Smooth muscle cell (in vitro differentiated cells): ENCODE results near the gene BSX. TPM values are rescaled to one million over a fixed set of nuclear protein-coding genes. Genes with fewer than 3 reads are reported as not detected.

Experiments used
- DNase-seq: peaks from one replicate; lab custom pipeline; 2025; ENCODE audit not compliant: unreplicated experiment; lab: John Stamatoyannopoulos, UW
- H2AFZ ChIP-seq: fragments of 200-600 bp; sonication (generic); 2 replicates; pipeline ENCODE4 v1.6.0; 2016; ENCODE audit warnings: antibody characterized with exemption, low read depth, mild to moderate bottlenecking
- H3F3A ChIP-seq: fragments of 200-600 bp; sonication (generic); 2 replicates; pipeline ENCODE4 v1.6.0; 2017; ENCODE audit warnings: antibody characterized with exemption, low read depth
- H3K27ac ChIP-seq: fragments of 200-600 bp; sonication (generic); 2 replicates; pipeline ENCODE4 v1.5.1; 2016; ENCODE audit warnings: low read depth, mild to moderate bottlenecking
- H3K27me3 ChIP-seq: fragments of 200-600 bp; sonication (generic); 2 replicates; pipeline ENCODE4 v1.6.1; 2016; ENCODE audit warnings: low read depth, mild to moderate bottlenecking
- H3K36me3 ChIP-seq: fragments of 200-600 bp; sonication (generic); 2 replicates; pipeline ENCODE4 v1.5.1; 2016; ENCODE audit warnings: low read depth
- H3K4me1 ChIP-seq: fragments of 200-600 bp; sonication (generic); 2 replicates; pipeline ENCODE4 v1.5.1; 2016; ENCODE audit warnings: low read depth
- H3K4me2 ChIP-seq: fragments of 200-600 bp; sonication (generic); 2 replicates; pipeline ENCODE4 v1.6.0; 2016; ENCODE audit warnings: mild to moderate bottlenecking
- H3K4me3 ChIP-seq: fragments of 200-600 bp; sonication (generic); 2 replicates; pipeline ENCODE4 v1.5.1; 2016; ENCODE audit warnings: mild to moderate bottlenecking
- H3K79me2 ChIP-seq: fragments of 200-600 bp; sonication (generic); 2 replicates; pipeline ENCODE4 v1.6.0; 2016; ENCODE audit warnings: low read depth, mild to moderate bottlenecking
- H3K9ac ChIP-seq: fragments of 200-600 bp; sonication (generic); 2 replicates; pipeline ENCODE4 v1.6.0; 2016; ENCODE audit warnings: low read depth
- H3K9me3 ChIP-seq: fragments of 200-600 bp; sonication (generic); replicated peaks from 2 replicates; pipeline ENCODE4 v1.5.1; 2016; ENCODE audit warnings: low read depth
- H4K20me1 ChIP-seq: fragments of 200-600 bp; sonication (generic); 2 replicates; pipeline ENCODE4 v1.6.0; 2016; ENCODE audit warnings: low read depth
- WGBS: methylation state at CpG from one replicate; pipeline ENCODE4 v1.1.7; 2016; ENCODE audit warnings: low lambda C conversion rate; 5-methylcytosine and 5-hydroxymethylcytosine counted together
- polyA plus RNA-seq: library from polyadenylated mRNA; unstranded; fragments of >200 nt; fragmentation: Nextera tagmentation; extraction: Ambion mirVana; gene quantifications from 2 replicates; pipeline ENCODE4 v1.2.1, GENCODE V29; 2016
- total RNA-seq: library from RNA; depleted of rRNA; stranded (reverse); fragments of >200 nt; gene quantifications from 2 replicates; pipeline ENCODE4 v1.2.3, GENCODE V29; 2014
- TF ChIP-seq, protein P1 (sequence below): fragments of 200-600 bp; sonication (generic); IDR thresholded peaks from 2 replicates; pipeline ENCODE4 v1.5.1; 2017; ENCODE audit warnings: borderline replicate concordance, mild to moderate bottlenecking, antibody characterized with exemption; ENCODE audit not compliant: insufficient read depth, poor library complexity, severe bottlenecking

BSX gene
- total and polyA plus RNA-seq, 2 experiments from 2014 or later, result not detected

- Histone ChIP-seq H2AFZ (no peak overlapping the region), H3K4me1 (peaks cover 9% of the 10 kb centered on the region), H4K20me1 (no peaks in the 10 kb centered on the region), H3K4me2 (no peak overlapping the region), H3K79me2 (no peaks in the 10 kb centered on the region), H3K36me3 (no peaks in the 10 kb centered on the region), H3K27ac (no peak overlapping the region), H3K27me3 (peaks cover 100% of the 10 kb centered on the region), H3F3A (no peaks in the 10 kb centered on the region), H3K4me3 (no peak overlapping the region), H3K9ac (no peak overlapping the region), H3K9me3 (no peaks in the 10 kb centered on the region)
- TF ChIP-seq, protein P1, sequence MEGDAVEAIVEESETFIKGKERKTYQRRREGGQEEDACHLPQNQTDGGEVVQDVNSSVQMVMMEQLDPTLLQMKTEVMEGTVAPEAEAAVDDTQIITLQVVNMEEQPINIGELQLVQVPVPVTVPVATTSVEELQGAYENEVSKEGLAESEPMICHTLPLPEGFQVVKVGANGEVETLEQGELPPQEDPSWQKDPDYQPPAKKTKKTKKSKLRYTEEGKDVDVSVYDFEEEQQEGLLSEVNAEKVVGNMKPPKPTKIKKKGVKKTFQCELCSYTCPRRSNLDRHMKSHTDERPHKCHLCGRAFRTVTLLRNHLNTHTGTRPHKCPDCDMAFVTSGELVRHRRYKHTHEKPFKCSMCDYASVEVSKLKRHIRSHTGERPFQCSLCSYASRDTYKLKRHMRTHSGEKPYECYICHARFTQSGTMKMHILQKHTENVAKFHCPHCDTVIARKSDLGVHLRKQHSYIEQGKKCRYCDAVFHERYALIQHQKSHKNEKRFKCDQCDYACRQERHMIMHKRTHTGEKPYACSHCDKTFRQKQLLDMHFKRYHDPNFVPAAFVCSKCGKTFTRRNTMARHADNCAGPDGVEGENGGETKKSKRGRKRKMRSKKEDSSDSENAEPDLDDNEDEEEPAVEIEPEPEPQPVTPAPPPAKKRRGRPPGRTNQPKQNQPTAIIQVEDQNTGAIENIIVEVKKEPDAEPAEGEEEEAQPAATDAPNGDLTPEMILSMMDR, result no peak
- whole genome bisulfite sequencing, result 21% methylated on average over 7 of the region's 7 CpGs
- DNase-seq, result no peak
Measured at GRCh38 chr11:122978299-122978620, 3.4 kb downstream of the BSX start.

GRCh38 chr11:122977470-122978298 is 4.0 kb downstream of the BSX start:
- no peaks in the 10 kb centered on the region for H3F3A ChIP-seq
- H3K4me2 ChIP-seq, result peak overlapping the region; percentile 76
- TF ChIP-seq, protein P1, result no peak
- no peak overlapping the region for H2AFZ ChIP-seq
- no peak overlapping the region for H3K27ac ChIP-seq
- H3K79me2 ChIP-seq, result no peaks in the 10 kb centered on the region
- no peak overlapping the region for H3K9ac ChIP-seq
- H3K36me3 ChIP-seq, result no peaks in the 10 kb centered on the region
- no peaks in the 10 kb centered on the region for H3K9me3 ChIP-seq
- H3K4me3 ChIP-seq, result peak overlapping the region; percentile 17
- WGBS, result 7% methylated on average over 49 of the region's 50 CpGs
- peaks cover 9% of the 10 kb centered on the region for H3K4me1 ChIP-seq
- no peaks in the 10 kb centered on the region for H4K20me1 ChIP-seq
- peaks cover 100% of the 10 kb centered on the region for H3K27me3 ChIP-seq
- no peak for DNase-seq

- TF ChIP-seq, protein P1, result no peak
- WGBS, result under 1% methylated on average over 49 of the region's 50 CpGs
- Histone ChIP-seq H3K27me3 (peaks cover 100% of the 10 kb centered on the region), H2AFZ (no peak overlapping the region), H3K36me3 (no peaks in the 10 kb centered on the region), H3K9ac (no peak overlapping the region), H3K4me3 (peak overlapping the region; percentile 17), H3K4me2 (peak overlapping the region; percentile 76), H3K9me3 (no peaks in the 10 kb centered on the region), H3K79me2 (no peaks in the 10 kb centered on the region), H3K4me1 (peaks cover 9% of the 10 kb centered on the region), H3F3A (no peaks in the 10 kb centered on the region), H4K20me1 (no peaks in the 10 kb centered on the region), H3K27ac (no peak overlapping the region)
- no peak for DNase-seq
Measured at GRCh38 chr11:122976734-122977469, 4.7 kb downstream of the BSX start.
